ENCODE results near the gene DNAJC5. TPM values are rescaled to one million over a fixed set of nuclear protein-coding genes. Genes with fewer than 3 reads are reported as not detected.

DNAJC5 gene
- total and polyA plus RNA-seq, 2 donors (not counting 3 experiments of a cell fraction or from before 2014, with no cell fraction given) = 44.7 to 60.3 TPM

DNA sequence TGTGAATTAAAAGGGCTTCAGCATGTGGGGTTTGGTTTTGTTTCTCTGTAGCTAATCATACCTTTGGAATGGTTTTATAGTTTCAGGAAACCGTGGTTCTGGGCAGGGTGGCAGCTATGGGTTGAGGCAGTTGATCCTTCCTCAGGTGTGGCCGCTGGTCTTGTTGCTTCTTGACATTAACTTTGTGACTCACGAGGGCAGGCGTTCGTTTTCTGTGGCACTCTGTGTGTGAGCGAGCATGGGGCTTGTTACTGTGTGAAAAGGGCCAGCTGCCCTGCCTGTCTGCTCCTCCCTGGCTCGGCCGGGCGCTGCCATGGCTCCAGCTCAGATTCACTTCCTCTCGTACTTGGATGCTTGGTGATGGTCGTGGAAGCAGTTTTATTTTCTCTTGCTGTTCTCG, 16.2 kb downstream of the DNAJC5 start:
- intact Hi-C loops (cut with micrococcal nuclease) = no loop called here
- Histone ChIP-seq H3K27ac (ENCODE audit: insufficient read depth, low read depth, low read length) (no peak overlapping the region), H3K9ac (replicated peaks; ENCODE audit: extremely low read depth, insufficient read depth, low read length) (no peak overlapping the region), H3K36me3 (ENCODE audit: control insufficient read depth in 2 of 2, extremely low read depth in 1 of 2, insufficient read depth in 2 of 2, low read length in 2 of 2) (peaks cover 0 to 2% of the 10 kb centered on the region in 2 experiments), H3K4me2 (ENCODE audit: insufficient read depth, low read length) (no peak overlapping the region), H3K27me3 (ENCODE audit: control insufficient read depth in 2 of 2, insufficient read depth in 2 of 2, low read length in 2 of 2) (no peaks in the 10 kb centered on the region), H3K79me2 (ENCODE audit: control insufficient read depth, insufficient read depth, low read length) (peaks cover 97% of the 10 kb centered on the region), H3K4me3 (replicated peaks in 1 of 3; ENCODE audit: insufficient read depth in 1 of 3, low read depth in 1 of 3, low read length in 3 of 3) (no peak overlapping the region), H2AFZ (ENCODE audit: low read depth, low read length) (no peak overlapping the region), H3K9me1 (replicated peaks; ENCODE audit: control insufficient read depth, extremely low read depth, insufficient read depth, low read length) (no peaks in the 10 kb centered on the region), H3K9me3 (replicated peaks; ENCODE audit: control insufficient read depth, insufficient read depth, low read length) (no peaks in the 10 kb centered on the region), H3K4me1 (ENCODE audit: control insufficient read depth, extremely low read depth, insufficient read depth, low read length) (no peaks in the 10 kb centered on the region), H4K20me1 (replicated peaks; ENCODE audit: control insufficient read depth, extremely low read depth, insufficient read depth, low read length) (peaks cover 4% of the 10 kb centered on the region)
- FAIRE-seq = peak; percentile 35
- POLR2A ChIA-PET = interaction anchor here (0.7 kb wide), 1 partner anchor 346 kb away, joined by 3 read pairs; no protein-coding TSS in a partner anchor
- CTCF ChIA-PET = interaction anchor here (0.8 to 4.2 kb wide), 4 partner anchors 15 to 63 kb away, joined by 3 to 24 read pairs (median 4); partner anchors contain the start of gene UCKL1
- TF ChIP-seq MYC (IDR thresholded peaks at IDR 0.05; ENCODE audit: low read depth, low read length) (no peak), GATA2 (IDR thresholded peaks at IDR 0.05; ENCODE audit: insufficient read depth, insufficient read length, low read depth, low read length) (no peak), JUN (IDR thresholded peaks at IDR 0.05; ENCODE audit: borderline replicate concordance, insufficient read depth, insufficient read length, low read depth) (no peak), FOS (IDR thresholded peaks at IDR 0.05; ENCODE audit: borderline replicate concordance, insufficient read depth, low read length) (no peak), POLR2A (IDR thresholded peaks at IDR 0.05; ENCODE audit: low read depth, low read length) (no peak), EZH2 (IDR thresholded peaks at IDR 0.05; ENCODE audit: borderline replicate concordance, low read depth, low read length, severe bottlenecking) (no peak), POLR2AphosphoS5 (IDR thresholded peaks at IDR 0.05; ENCODE audit: insufficient read depth, low read depth, low read length) (no peak)
- TF ChIP-seq, protein P1, sequence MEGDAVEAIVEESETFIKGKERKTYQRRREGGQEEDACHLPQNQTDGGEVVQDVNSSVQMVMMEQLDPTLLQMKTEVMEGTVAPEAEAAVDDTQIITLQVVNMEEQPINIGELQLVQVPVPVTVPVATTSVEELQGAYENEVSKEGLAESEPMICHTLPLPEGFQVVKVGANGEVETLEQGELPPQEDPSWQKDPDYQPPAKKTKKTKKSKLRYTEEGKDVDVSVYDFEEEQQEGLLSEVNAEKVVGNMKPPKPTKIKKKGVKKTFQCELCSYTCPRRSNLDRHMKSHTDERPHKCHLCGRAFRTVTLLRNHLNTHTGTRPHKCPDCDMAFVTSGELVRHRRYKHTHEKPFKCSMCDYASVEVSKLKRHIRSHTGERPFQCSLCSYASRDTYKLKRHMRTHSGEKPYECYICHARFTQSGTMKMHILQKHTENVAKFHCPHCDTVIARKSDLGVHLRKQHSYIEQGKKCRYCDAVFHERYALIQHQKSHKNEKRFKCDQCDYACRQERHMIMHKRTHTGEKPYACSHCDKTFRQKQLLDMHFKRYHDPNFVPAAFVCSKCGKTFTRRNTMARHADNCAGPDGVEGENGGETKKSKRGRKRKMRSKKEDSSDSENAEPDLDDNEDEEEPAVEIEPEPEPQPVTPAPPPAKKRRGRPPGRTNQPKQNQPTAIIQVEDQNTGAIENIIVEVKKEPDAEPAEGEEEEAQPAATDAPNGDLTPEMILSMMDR (IDR thresholded peaks at IDR 0.05; ENCODE audit: extremely low read depth in 1 of 2, insufficient read depth in 1 of 2, low read depth in 1 of 2, low read length in 2 of 2) = no peak
- TF ChIP-seq, protein P2, sequence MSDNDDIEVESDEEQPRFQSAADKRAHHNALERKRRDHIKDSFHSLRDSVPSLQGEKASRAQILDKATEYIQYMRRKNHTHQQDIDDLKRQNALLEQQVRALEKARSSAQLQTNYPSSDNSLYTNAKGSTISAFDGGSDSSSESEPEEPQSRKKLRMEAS (IDR thresholded peaks at IDR 0.05; ENCODE audit: insufficient read depth, insufficient read length) = no peak
- no peak for DNase-seq (ENCODE audit: low read depth, low spot score)
- dilution Hi-C loops (cut with MboI; ENCODE audit: extremely low pct_ligation_motif_present, low sequenced_read_pairs) = no loop called here
- BruUV-seq (replicated peaks) = no TSS peak
